Measurements from ENCODE around the gene ANKLE1. TPM values are rescaled to one million over a fixed set of nuclear protein-coding genes. Genes with fewer than 3 reads are reported as not detected.

The ANKLE1 gene
- total RNA-seq, 1 experiment from 2014 or later: 16.5 TPM

DNA sequence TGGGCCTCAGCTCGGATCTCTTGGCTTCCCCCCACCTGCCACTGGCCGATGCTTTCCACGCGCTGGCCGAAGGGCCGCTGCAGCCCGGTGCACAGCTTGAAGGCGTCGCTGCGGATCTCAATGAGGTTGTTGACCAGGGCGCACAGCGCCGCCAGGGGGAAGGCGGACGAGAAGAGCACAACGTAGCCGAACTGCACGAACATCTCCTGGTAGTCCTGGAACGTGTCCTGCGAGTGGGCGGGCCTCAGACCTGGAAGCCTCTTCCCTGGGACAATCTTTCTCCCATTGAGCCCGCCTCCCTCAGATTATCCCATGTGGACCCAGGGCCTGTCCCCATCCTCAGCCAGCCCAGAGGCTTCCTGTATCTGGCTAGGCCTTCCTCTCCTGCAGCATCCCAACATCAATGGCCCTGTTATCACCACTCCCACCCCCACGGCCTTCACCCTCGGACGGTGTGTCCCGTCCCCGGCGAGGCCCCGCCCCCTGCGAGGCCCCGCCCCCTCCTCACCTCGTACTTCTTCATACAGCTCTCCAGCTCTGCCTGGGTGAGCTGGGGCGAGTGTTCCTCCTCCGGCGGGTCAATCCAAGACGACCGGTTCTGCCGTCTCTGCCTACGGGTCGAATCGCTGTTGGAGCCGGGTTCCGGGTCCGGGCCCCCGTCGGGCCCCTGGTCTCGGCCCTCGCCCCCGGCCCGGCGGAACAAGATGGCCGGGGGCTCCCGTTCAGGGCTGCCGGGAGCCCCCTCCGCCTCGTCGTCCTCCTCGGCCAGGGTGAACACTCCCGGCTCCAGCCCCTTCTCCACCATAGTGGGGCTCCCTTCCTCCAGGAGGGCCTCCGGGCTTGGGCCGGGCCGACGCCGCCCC lies 46.2 kb downstream of the ANKLE1 start:
- peaks cover 5% of the 10 kb centered on the region for H3K23me2 ChIP-seq (ENCODE audit: insufficient read length, low read depth, low read length, poor library complexity, severe bottlenecking)
- H3K27me3 Mint-ChIP-seq (ENCODE audit: low read depth): peaks cover 6% of the 10 kb centered on the region
- peak overlapping the region; percentile 81 to 93 for H3K4me3 Mint-ChIP-seq
- H3K79me1 ChIP-seq (ENCODE audit: insufficient read depth, low read depth, low read length, poor library complexity, severe bottlenecking): no peaks in the 10 kb centered on the region
- H4K91ac ChIP-seq (ENCODE audit: insufficient read length, low read depth, low read length): no peak overlapping the region
- no peak overlapping the region for H3K27ac ChIP-seq (ENCODE audit: insufficient read length, low read depth, low read length)
- DNase-seq: peak; percentile 96
- no peaks in the 10 kb centered on the region; a peak in 1 of 5 replicates for H3K9me3 Mint-ChIP-seq
- no peak overlapping the region for H3K4ac ChIP-seq (ENCODE audit: low read depth, low read length)
- no peaks in the 10 kb centered on the region for H3K27me3 ChIP-seq (ENCODE audit: insufficient read depth, low read length)
- H2AFZ ChIP-seq (ENCODE audit: low read length): no peak overlapping the region
- H2AK5ac ChIP-seq (ENCODE audit: insufficient read length, low read length): no peak overlapping the region
- H3K9ac ChIP-seq (ENCODE audit: extremely low read depth, insufficient read length, low read length): no peak overlapping the region
- WGBS (ENCODE audit: extremely low coverage, insufficient read length, low lambda C conversion rate): no CpG with 5 or more reads among the region's 64 CpGs
- no peak overlapping the region for H2BK12ac ChIP-seq (ENCODE audit: insufficient read length, low read depth, low read length)
- H4K20me1 ChIP-seq (ENCODE audit: control insufficient read depth, insufficient read depth, insufficient read length): no peaks in the 10 kb centered on the region
- H3K23ac ChIP-seq (ENCODE audit: insufficient read length, low read depth, low read length): no peak overlapping the region
- H3K4me2 ChIP-seq (ENCODE audit: insufficient read depth, insufficient read length, low read length): peak overlapping the region; percentile 37
- H3K4me1 ChIP-seq (ENCODE audit: insufficient read depth, low read length): no peaks in the 10 kb centered on the region
- peaks cover 13 to 46% (median 34%) of the 10 kb centered on the region in 3 experiments for H3K36me3 Mint-ChIP-seq (ENCODE audit: insufficient read depth in 1 of 3, low read depth in 3 of 3)
- no peak overlapping the region for H3K56ac ChIP-seq (ENCODE audit: insufficient read length, low read depth, low read length)
- no peaks in the 10 kb centered on the region for H3K79me2 ChIP-seq (ENCODE audit: insufficient read depth, low read length)
- H4K5ac ChIP-seq (ENCODE audit: insufficient read length, low read depth, low read length): no peak overlapping the region
- peak overlapping the region; percentile 51 for H3K18ac ChIP-seq (ENCODE audit: insufficient read length, low read depth, low read length)
- H2BK5ac ChIP-seq (ENCODE audit: insufficient read length, low read length): no peak overlapping the region
- H3K9me3 ChIP-seq (ENCODE audit: control insufficient read depth, low read depth, low read length): no peaks in the 10 kb centered on the region
- peak; percentile 74 for TF ChIP-seq CTCF (conservative IDR thresholded peaks at IDR 0.05)
- H4K8ac ChIP-seq (replicated peaks; ENCODE audit: insufficient read length, low read depth, low read length): no peak overlapping the region
- H3K27ac Mint-ChIP-seq: peak overlapping the region; percentile 94 to 97 (median 96); a peak in 6 of 7 replicates
- H2BK15ac ChIP-seq (ENCODE audit: low read depth, low read length): no peak overlapping the region
- peaks cover 4 to 30% of the 10 kb centered on the region in 2 experiments for H3K4me1 Mint-ChIP-seq
- 0 out of 2 replicates have a peak overlapping the region, but pooled peaks have one; percentile 26 for H3K14ac ChIP-seq (ENCODE audit: insufficient read depth, low read length)
- H2BK120ac ChIP-seq (ENCODE audit: low read depth, low read length, poor library complexity, severe bottlenecking): no peak overlapping the region
- H3T11ph ChIP-seq (ENCODE audit: low read length): no peak overlapping the region
- H2BK20ac ChIP-seq (ENCODE audit: low read depth, low read length, poor library complexity, severe bottlenecking): no peak overlapping the region

Measured in H9 (cell line).